Parathyroid adenoma (tissue), 2 donors: Measurements from ENCODE around the gene CCBE1.
A peak's percentile ranks its signal among the peaks of the same experiment; 100 is the strongest.

Experiments used
- H2AFZ ChIP-seq: fragments of 300-600 bp; sonication (generic); one replicate; pipeline ENCODE4 v1.7.0; 2017; ENCODE audit warnings: antibody characterized with exemption, mild to moderate bottlenecking
- H3K27ac ChIP-seq: fragments of 300-600 bp; sonication (generic); one replicate; pipeline ENCODE4 v1.7.0; 2017
- H3K27me3 ChIP-seq: fragments of 300-600 bp; sonication (generic); one replicate; pipeline ENCODE4 v1.7.0; 2017; ENCODE audit warnings: low read length; ENCODE audit not compliant: control insufficient read depth, insufficient read depth
- H3K36me3 ChIP-seq: fragments of 300-600 bp; sonication (generic); one replicate; pipeline ENCODE4 v1.7.0; 2017; ENCODE audit warnings: low read length; ENCODE audit not compliant: control insufficient read depth, insufficient read depth
- H3K4me1 ChIP-seq: fragments of 300-600 bp; sonication (generic); one replicate; pipeline ENCODE4 v1.7.0; 2017; ENCODE audit warnings: control low read depth
- H3K4me2 ChIP-seq: fragments of 300-600 bp; sonication (generic); one replicate; pipeline ENCODE4 v1.7.0; 2017; ENCODE audit warnings: low read length
- H3K4me3 ChIP-seq: fragments of 300-600 bp; sonication (generic); one replicate; pipeline ENCODE4 v1.7.0; 2017; ENCODE audit warnings: low read depth, low read length
- H3K79me2 ChIP-seq: fragments of 300-600 bp; sonication (generic); one replicate; pipeline ENCODE4 v1.7.0; 2017; ENCODE audit warnings: control low read depth
- H3K9ac ChIP-seq: fragments of 300-600 bp; sonication (generic); one replicate; pipeline ENCODE4 v1.7.0; 2017; ENCODE audit warnings: mild to moderate bottlenecking
- H3K9me3 ChIP-seq: fragments of 300-600 bp; sonication (generic); one replicate; pipeline ENCODE4 v1.7.0; 2017; ENCODE audit warnings: low read length; ENCODE audit not compliant: control insufficient read depth
- TF ChIP-seq, protein P1 (sequence below): fragments of 300-600 bp; sonication (generic); IDR thresholded peaks from one replicate; pipeline ENCODE4 v1.7.0; 2017; ENCODE audit warnings: antibody characterized with exemption, mild to moderate bottlenecking
- donor health status: primary hyperparathyroidism.

Gene CCBE1

DNA sequence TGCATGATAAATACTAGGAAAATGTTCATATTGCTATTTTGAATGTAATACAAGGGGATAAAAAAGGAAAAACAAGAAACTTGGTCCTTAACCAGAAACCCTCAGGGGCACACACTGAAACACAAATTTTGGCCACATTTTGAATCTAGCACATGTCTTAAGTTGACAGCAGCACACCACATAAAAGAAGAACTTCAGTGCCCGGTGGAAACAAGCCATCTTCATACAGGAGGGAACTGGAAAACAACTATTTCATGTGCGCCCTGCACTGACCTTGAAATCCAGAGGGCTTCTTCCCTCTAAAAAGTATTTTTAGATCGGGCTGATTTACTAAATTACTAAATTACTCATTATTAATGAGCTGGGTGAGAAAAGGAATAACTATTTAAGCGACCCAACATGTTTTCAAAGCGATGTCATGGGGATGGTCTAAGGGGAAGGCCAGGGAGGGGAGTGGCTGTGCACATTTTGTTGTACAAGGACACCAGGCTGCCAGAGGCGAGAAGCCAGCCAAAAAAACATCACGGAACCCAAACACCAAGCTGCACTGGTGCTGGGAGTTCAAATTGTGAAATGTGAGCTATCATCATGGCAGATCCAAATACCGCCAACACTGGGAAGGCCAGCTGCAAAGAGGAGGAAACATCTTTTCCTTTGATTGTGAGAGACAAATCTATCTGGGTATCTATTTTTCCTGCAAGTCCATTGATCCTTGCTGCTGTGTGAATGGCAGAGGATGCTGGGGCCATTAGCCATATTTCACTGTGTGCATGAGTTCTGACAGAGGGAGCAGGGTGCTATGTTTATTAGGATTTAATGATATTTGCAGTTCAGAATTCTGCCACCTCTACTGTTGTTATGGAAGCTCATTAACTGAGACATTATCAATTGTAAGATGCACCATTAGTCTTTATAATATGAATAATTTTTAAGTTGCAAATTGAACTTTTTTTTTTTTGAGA is 187.5 kb downstream of the CCBE1 start:
- no peaks in the 10 kb centered on the region for H3K9me3 ChIP-seq
- H2AFZ ChIP-seq, result no peak overlapping the region
- no peaks in the 10 kb centered on the region for H3K79me2 ChIP-seq
- H3K27ac ChIP-seq, result no peak overlapping the region
- no peaks in the 10 kb centered on the region for H3K36me3 ChIP-seq
- H3K27me3 ChIP-seq, result no peaks in the 10 kb centered on the region
- TF ChIP-seq, protein P1, sequence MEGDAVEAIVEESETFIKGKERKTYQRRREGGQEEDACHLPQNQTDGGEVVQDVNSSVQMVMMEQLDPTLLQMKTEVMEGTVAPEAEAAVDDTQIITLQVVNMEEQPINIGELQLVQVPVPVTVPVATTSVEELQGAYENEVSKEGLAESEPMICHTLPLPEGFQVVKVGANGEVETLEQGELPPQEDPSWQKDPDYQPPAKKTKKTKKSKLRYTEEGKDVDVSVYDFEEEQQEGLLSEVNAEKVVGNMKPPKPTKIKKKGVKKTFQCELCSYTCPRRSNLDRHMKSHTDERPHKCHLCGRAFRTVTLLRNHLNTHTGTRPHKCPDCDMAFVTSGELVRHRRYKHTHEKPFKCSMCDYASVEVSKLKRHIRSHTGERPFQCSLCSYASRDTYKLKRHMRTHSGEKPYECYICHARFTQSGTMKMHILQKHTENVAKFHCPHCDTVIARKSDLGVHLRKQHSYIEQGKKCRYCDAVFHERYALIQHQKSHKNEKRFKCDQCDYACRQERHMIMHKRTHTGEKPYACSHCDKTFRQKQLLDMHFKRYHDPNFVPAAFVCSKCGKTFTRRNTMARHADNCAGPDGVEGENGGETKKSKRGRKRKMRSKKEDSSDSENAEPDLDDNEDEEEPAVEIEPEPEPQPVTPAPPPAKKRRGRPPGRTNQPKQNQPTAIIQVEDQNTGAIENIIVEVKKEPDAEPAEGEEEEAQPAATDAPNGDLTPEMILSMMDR, result no peak
- H3K4me2 ChIP-seq, result no peak overlapping the region
- peaks cover 3% of the 10 kb centered on the region for H3K4me1 ChIP-seq
- H3K4me3 ChIP-seq, result no peak overlapping the region
- no peak overlapping the region for H3K9ac ChIP-seq

- Histone ChIP-seq H3K27ac (no peak overlapping the region), H3K4me3 (no peak overlapping the region), H2AFZ (no peak overlapping the region), H3K27me3 (no peaks in the 10 kb centered on the region), H3K36me3 (no peaks in the 10 kb centered on the region), H3K4me1 (peaks cover 13% of the 10 kb centered on the region), H3K9me3 (no peaks in the 10 kb centered on the region), H3K79me2 (no peaks in the 10 kb centered on the region), H3K9ac (no peak overlapping the region), H3K4me2 (no peak overlapping the region)
- TF ChIP-seq, protein P1, result no peak
Observed at GRCh38 chr18:59505356-59505755, 191.9 kb downstream of the CCBE1 start.

DNA sequence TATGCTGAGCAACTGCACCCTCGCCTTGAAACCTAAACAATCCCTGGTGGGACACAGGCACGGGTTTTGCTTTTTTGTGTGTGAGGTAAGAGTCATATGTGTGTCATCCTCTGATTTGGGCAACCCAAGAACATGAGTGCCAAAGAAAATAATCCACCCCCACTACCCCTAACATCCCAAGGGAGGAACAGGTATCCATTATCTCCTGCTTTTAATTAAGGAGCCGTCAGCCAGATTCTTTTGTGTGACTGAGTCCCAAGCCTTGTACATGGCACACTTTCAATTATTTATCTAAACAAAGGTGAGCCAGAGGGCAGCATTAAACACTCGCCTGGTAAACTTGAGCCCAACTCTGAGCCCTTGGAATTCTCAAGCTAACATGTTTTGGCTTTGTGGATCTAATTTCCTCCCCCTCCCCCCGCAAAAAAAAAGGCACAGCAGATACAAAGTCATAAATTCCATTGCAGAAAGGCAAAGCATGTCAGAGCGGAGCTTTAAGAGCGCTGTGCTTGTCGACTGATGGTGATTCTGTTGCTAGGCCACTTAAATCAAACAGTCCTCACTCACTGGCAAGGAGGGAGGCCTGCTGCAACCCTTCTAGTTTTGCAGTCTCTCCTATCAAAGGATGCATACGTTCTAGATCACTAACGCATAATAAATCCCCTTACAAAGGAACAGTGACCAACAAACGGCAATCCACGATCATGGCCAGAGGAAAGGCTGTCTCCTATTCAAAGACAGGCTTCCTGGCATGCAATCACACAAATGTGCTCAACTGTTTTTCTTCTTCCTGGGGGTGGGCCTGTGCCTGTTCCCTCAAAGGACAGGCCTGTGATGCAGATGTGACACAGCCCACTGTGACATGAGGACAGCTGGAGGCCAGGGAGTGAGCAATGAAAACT is 194.7 kb downstream of the CCBE1 start:
- H3K27ac ChIP-seq, result peak overlapping the region; percentile 57
- H3K36me3 ChIP-seq, result no peaks in the 10 kb centered on the region
- H3K79me2 ChIP-seq, result no peaks in the 10 kb centered on the region
- H2AFZ ChIP-seq, result peak overlapping the region; percentile 68
- peak overlapping the region; percentile 20 for H3K4me2 ChIP-seq
- peaks cover 13% of the 10 kb centered on the region for H3K4me1 ChIP-seq
- no peak overlapping the region for H3K9ac ChIP-seq
- TF ChIP-seq, protein P1, result no peak
- H3K27me3 ChIP-seq, result no peaks in the 10 kb centered on the region
- no peaks in the 10 kb centered on the region for H3K9me3 ChIP-seq
- no peak overlapping the region for H3K4me3 ChIP-seq

- no peak overlapping the region for H3K9ac ChIP-seq
- H3K27ac ChIP-seq, result peak overlapping the region; percentile 57
- H3K9me3 ChIP-seq, result no peaks in the 10 kb centered on the region
- TF ChIP-seq, protein P1, result no peak
- no peak overlapping the region for H3K4me3 ChIP-seq
- H3K27me3 ChIP-seq, result no peaks in the 10 kb centered on the region
- H3K36me3 ChIP-seq, result no peaks in the 10 kb centered on the region
- H3K4me2 ChIP-seq, result peak overlapping the region; percentile 20
- H3K4me1 ChIP-seq, result peaks cover 13% of the 10 kb centered on the region
- H3K79me2 ChIP-seq, result no peaks in the 10 kb centered on the region
- H2AFZ ChIP-seq, result peak overlapping the region; percentile 68
Observed at GRCh38 chr18:59501920-59502273, 195.3 kb downstream of the CCBE1 start.
